HG02642 (cell line): Measurements from ENCODE around the gene NDEL1.
"Not testable (repeated sequence)": the region's sequence is repeated elsewhere in the genome, so short reads cannot be mapped to it uniquely, and the experiment has no call there.

ENCODE experiments used
- ATAC-seq: cut with Tn5 transposase; IDR thresholded peaks from one replicate; pipeline ENCODE4 v1.9.1; 2021; ENCODE audit warnings: mild to moderate bottlenecking; ENCODE audit not compliant: unreplicated experiment, poor library complexity

The NDEL1 gene, protein sequence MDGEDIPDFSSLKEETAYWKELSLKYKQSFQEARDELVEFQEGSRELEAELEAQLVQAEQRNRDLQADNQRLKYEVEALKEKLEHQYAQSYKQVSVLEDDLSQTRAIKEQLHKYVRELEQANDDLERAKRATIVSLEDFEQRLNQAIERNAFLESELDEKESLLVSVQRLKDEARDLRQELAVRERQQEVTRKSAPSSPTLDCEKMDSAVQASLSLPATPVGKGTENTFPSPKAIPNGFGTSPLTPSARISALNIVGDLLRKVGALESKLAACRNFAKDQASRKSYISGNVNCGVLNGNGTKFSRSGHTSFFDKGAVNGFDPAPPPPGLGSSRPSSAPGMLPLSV

GRCh38 chr17:8435245-8436168 is at the start of gene NDEL1:
Gene NDEL1 (plus strand): TSS chr17:8435884. CDS start chr17:8444272, 8,388 bp downstream.
- peak; percentile 95 for ATAC-seq

- no peak for ATAC-seq
Observed at GRCh38 chr17:8386841-8387240, 48.8 kb upstream of the NDEL1 start.

- ATAC-seq: no peak
Observed at GRCh38 chr17:8387914-8388651, 47.6 kb upstream of the NDEL1 start.

DNA sequence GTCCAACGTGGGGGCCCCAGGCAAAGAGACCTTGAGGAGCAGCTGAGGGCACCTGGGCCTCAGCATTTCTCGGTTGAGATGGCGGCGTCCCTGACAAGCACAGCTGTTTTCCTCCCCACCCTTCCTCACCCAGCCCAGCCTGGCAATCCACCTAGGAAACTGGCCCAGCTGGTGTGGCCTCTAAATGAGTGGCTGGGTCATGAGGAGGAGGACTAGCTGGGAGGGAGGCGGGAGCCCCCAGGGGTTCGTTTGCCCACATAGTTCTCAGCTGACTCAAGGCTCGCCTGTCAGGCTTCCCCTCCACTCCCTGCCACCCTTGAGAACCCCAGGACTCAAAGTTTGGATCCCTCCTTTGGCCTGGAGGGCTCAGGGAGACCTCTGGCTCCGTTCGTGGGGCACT is 44.0 kb upstream of the NDEL1 start:
- ATAC-seq: no peak

GRCh38 chr17:8392274-8392673 is 43.4 kb upstream of the NDEL1 start:
- ATAC-seq: no peak

DNA sequence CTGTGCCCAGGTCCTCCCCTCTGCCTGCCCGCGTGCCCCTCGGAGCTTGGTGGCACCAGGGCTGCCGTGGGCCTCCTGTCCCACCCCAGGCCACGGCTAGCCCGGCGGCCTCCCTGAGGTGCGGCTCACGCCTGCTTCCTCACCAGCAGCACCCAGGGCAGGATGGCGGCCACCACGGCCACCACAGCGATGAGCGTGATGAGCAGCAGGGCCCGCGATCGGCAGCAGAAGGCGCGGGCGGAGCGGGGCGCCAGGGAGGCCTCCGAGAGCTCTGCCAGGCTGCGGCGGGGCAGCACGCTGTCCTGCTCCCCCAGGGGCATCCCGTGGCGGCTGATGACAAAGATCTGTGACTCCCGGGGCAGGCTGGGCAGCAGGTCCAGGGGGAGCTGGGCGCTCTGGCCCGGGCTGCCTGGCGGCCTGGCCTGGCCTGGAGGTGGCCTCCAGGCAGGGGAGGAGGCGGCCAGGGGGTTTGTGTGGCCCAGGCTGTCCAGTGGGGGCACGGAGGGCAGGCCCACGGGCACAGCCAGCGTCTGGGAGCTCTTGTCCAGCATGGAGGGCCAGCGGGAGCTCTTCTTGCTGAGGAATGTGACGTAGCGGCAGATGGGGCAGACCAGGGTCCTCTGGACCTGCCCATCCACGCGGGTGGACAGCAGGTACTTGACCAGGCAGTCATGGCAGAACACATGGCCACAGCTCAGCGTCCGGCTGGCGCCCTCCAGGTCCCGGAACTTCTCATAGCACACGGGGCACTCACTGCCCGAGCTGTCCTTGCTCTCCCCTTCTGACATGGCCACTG is 42.8 kb upstream of the NDEL1 start:
- no peak for ATAC-seq

DNA sequence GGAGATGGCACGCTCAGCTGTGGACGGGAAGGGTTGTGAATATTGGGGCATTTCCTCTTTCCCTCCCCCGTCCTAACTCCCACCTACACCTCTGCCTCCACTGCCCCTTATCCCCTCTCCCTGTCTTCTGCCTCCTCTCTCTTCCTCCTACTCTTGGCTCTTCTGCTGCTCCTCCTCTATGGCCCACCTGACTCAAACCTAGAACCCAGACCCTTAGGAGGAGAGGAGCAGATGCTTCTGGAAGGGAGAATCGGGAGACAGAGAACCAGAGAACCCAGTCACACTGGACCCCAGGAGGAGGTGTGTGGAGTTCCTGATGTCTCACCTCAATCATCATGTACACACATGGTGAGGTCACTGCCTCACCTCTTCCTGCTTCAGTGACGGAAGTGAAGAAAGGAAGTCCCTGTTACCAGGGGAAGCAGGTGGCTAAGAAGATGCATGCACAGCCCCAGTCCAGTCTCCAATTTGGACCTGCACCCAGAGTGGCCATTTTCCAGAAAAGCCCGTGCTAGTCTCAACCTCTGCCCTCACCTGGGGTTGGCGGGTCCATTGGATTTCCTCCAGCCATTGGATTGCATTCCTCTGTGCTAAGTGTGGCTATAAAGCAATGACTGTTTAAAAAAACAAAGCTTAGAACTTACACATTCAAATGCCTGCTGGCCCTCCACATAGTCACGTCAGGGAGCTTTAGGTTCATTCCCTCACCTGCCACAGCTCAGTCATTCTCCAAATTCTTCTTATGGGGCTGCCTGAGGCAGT is 42.0 kb upstream of the NDEL1 start:
- ATAC-seq: no peak

DNA sequence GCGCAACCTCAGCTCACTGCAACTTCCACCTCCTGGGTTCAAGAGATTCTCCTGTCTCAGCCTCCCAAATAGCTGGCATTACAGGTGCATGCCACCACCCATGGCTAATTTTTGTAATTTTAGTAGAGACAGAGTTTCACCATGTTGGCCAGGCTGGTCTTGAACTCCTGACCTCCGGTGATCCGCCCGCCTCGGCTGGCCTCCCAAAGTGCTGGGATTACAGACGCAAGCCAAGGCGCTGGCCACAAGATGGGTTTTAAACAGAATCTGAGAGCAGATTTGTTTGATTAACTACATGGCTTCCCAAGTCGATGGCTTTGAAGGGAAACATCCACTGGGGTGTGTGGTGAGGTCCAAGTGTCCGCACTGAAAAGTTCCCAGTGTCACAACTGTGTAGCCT is 41.2 kb upstream of the NDEL1 start:
- ATAC-seq: not testable (repeated sequence)

DNA sequence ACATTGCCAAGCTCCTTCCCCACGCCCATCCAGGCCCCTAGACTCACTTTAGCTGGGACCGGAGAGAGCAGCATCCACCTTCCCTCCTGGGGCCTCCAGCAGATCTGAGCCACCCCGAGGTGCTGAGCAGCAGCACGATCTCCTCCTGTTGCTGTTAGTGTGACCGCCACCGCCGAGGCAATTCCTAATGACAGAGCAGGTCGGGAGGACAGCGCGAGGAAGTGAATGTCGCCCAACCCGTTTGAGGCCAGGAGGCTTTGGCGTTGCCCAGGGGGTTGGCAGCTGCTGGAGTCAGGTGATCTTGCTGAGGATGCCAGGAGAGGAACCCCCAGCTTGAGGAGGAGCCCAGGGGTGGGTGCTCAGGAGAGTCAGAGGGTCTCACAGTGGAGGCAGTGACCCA is 38.0 kb upstream of the NDEL1 start, which contains the start of gene RNF222:
Gene RNF222, minus strand, starts transcription at position 192 of the 400 bp plus-strand sequence. CDS start 4,366 bp downstream, outside the sequence.
- ATAC-seq: no peak

DNA sequence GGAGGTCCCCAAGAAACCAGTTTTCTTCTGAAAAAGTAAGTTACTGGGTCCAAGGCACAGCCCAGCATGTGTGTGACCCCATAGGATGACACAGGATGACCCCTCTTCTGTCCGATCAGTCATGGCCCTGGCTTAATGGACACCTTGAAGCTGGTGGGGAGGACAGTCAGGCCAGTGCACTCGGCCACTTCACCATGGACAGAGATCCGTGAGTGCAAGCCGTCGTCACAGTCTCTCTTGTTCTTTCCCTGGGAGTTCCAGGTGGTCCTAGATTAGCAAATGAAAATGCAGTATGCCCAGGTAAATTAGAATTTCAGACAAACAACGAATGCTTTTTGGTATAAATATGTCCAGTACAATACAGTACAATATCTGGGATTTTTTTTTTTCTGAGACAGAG is 36.7 kb upstream of the NDEL1 start:
- no peak for ATAC-seq

DNA sequence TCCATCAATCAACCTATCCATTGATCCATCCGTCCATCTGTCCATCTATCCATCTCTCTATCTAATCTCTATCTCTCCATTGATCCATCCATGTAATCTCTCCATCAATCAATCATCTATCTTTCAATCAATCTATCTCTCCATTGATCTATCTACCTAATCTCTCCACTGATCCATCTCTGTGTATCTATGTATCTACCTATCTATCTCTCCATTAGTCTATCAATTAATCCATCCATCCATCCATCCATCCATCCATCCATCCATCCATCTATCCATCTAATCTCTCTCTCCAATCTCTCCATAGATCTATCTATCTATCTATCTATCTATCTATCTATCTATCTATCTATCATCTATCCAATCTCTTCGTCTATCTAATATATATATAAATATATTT is 34.6 kb upstream of the NDEL1 start:
- ATAC-seq: no peak

DNA sequence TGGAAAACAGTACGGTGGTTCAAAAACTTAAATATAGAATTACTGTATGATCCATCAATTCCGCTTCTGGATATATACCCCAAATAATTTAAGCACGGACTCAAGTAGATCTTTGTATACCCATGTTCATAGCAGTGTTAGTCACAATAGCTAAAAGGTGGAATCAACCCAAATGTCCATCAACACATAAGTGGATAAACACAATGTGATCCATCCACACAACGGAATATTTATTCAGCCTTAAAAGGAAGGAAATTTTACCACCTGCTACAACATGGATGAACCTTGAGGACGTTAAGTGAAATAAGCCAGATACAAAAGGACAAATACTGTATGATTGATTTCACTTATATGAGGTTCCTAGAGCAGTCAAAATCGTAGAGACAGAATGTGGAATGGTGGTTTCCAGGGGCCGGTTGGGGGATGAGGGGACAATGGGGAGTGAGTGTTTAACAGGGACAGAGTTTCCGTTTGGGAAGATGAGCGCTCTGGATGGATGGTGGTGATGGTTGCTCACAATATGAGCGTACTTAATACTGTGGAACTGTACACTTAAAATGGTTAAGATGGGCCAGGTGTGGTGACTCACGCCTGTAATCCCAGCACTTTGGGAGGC is 32.7 kb upstream of the NDEL1 start:
- no peak for ATAC-seq

- ATAC-seq: no peak
Observed at GRCh38 chr17:8405499-8406016, 30.1 kb upstream of the NDEL1 start.

DNA sequence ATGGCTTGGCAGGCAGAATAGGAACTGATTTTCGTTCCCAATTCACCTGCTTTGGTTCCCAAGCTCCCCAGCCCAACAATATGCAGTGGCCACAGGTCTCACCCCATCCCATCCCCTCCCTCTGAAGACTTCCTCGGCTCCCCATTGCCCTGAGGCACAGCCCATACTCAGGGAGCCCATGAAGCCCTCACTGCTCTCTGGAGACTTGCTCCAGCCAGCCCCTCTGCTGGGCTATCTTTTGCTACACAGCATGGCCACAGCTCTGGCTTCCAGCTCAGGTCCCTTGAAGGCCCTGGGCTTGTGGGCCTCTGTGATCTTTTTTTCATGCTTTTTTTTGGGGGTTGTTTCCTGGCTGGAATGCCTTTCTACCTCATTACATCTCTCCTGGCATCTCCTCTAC is 29.5 kb upstream of the NDEL1 start:
- no peak for ATAC-seq

DNA sequence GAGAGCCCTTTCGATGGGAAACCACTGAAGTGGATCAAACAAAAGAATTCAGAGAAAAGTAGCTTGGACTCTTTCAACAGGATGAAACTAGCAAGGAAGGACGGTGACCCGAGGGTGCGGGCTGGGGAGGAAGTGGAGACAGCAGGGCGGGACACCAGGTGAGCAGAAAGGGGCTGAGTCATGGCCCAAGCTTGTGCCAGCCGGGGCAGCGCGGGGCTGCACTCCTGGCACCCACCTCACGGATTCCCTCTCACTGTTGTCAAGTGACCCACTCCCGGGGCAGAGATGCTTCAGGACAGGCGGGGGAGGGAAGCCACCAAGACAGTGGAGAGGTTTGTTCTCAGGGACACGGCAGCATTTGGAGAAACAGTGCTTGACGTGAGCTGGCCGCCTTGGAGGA is 27.3 kb upstream of the NDEL1 start:
- ATAC-seq: no peak

- peak; percentile 44 for ATAC-seq
Observed at GRCh38 chr17:8409966-8410882, 25.5 kb upstream of the NDEL1 start.

DNA sequence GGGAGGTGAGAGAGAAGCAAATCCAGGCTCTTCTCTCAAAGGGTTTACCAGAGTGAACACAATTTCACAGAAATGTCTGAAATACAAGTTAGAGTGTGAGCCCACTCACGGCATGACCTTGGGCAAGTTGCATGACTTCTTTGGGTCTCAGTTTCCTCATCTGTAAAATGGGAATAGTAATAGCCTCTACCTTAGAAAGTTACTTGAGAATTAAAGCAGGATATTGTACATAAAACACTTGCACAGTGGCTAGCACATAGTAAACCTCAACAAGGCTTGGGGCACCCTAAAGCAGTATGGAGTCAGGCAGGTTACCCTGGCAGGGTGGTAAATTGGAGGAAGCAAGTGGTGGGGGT is 24.8 kb upstream of the NDEL1 start:
- no peak for ATAC-seq

- ATAC-seq: no peak
Observed at GRCh38 chr17:8412089-8412488, 23.6 kb upstream of the NDEL1 start.
